ENCODE measurements around the gene TAF8.

DNA sequence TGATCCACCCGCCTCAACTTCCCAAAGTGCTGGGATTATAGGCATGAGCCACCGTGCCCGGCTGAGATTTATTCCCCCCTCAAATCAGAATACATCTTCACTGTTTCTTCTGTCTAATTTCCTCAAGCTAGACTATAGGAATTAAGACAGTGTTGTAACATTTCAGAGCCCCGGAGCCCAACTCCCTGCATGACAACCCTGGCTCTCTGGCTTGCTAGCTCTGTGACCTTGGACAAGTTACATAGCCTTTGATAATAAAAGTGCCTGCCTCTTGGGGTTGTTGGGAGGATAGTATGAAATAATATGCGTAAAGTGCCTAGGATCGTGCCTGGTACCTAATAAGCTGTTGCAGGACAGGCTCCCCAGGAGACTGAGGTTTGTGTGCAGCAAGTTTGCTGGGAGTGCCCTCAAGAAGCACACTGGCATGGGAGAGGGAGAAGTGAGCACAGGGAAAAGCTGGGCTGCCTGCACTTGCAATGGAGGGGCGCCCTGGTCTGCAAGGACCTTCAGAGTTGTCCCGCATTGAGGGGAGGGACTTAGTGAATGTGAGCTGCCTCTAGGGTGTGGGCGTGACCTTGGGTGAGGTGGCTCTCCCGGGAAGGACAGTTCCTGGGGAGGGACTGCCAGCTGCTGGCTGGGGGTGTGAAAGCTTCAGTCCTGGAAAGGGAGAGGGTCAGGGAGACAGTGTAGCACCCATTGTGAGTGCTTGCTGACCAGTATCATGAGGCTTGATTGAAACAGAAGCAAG is 43.4 kb downstream of the TAF8 start:
- no peak for TF ChIP-seq EZH2 (IDR thresholded peaks at IDR 0.05; ENCODE audit: borderline replicate concordance, low read length)
- TF ChIP-seq, protein P1, sequence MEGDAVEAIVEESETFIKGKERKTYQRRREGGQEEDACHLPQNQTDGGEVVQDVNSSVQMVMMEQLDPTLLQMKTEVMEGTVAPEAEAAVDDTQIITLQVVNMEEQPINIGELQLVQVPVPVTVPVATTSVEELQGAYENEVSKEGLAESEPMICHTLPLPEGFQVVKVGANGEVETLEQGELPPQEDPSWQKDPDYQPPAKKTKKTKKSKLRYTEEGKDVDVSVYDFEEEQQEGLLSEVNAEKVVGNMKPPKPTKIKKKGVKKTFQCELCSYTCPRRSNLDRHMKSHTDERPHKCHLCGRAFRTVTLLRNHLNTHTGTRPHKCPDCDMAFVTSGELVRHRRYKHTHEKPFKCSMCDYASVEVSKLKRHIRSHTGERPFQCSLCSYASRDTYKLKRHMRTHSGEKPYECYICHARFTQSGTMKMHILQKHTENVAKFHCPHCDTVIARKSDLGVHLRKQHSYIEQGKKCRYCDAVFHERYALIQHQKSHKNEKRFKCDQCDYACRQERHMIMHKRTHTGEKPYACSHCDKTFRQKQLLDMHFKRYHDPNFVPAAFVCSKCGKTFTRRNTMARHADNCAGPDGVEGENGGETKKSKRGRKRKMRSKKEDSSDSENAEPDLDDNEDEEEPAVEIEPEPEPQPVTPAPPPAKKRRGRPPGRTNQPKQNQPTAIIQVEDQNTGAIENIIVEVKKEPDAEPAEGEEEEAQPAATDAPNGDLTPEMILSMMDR (IDR thresholded peaks at IDR 0.05; ENCODE audit: low read length) = no peak

Measured in OCI-LY1 (cell line).